Smooth muscle cell (in vitro differentiated cells): ENCODE measurements around the gene PDE1C. TPM values are rescaled to one million over a fixed set of nuclear protein-coding genes. Genes with fewer than 3 reads are reported as not detected.

Source experiments
- DNase-seq: peaks from one replicate; lab custom pipeline; 2025; ENCODE audit not compliant: unreplicated experiment; lab: John Stamatoyannopoulos, UW
- H2AFZ ChIP-seq: fragments of 200-600 bp; sonication (generic); 2 replicates; pipeline ENCODE4 v1.6.0; 2016; ENCODE audit warnings: antibody characterized with exemption, low read depth, mild to moderate bottlenecking
- H3F3A ChIP-seq: fragments of 200-600 bp; sonication (generic); 2 replicates; pipeline ENCODE4 v1.6.0; 2017; ENCODE audit warnings: antibody characterized with exemption, low read depth
- H3K27ac ChIP-seq: fragments of 200-600 bp; sonication (generic); 2 replicates; pipeline ENCODE4 v1.5.1; 2016; ENCODE audit warnings: low read depth, mild to moderate bottlenecking
- H3K27me3 ChIP-seq: fragments of 200-600 bp; sonication (generic); 2 replicates; pipeline ENCODE4 v1.6.1; 2016; ENCODE audit warnings: low read depth, mild to moderate bottlenecking
- H3K36me3 ChIP-seq: fragments of 200-600 bp; sonication (generic); 2 replicates; pipeline ENCODE4 v1.5.1; 2016; ENCODE audit warnings: low read depth
- H3K4me1 ChIP-seq: fragments of 200-600 bp; sonication (generic); 2 replicates; pipeline ENCODE4 v1.5.1; 2016; ENCODE audit warnings: low read depth
- H3K4me2 ChIP-seq: fragments of 200-600 bp; sonication (generic); 2 replicates; pipeline ENCODE4 v1.6.0; 2016; ENCODE audit warnings: mild to moderate bottlenecking
- H3K4me3 ChIP-seq: fragments of 200-600 bp; sonication (generic); 2 replicates; pipeline ENCODE4 v1.5.1; 2016; ENCODE audit warnings: mild to moderate bottlenecking
- H3K79me2 ChIP-seq: fragments of 200-600 bp; sonication (generic); 2 replicates; pipeline ENCODE4 v1.6.0; 2016; ENCODE audit warnings: low read depth, mild to moderate bottlenecking
- H3K9ac ChIP-seq: fragments of 200-600 bp; sonication (generic); 2 replicates; pipeline ENCODE4 v1.6.0; 2016; ENCODE audit warnings: low read depth
- H3K9me3 ChIP-seq: fragments of 200-600 bp; sonication (generic); replicated peaks from 2 replicates; pipeline ENCODE4 v1.5.1; 2016; ENCODE audit warnings: low read depth
- H4K20me1 ChIP-seq: fragments of 200-600 bp; sonication (generic); 2 replicates; pipeline ENCODE4 v1.6.0; 2016; ENCODE audit warnings: low read depth
- CTCF ChIP-seq: fragments of 200-600 bp; sonication (generic); IDR thresholded peaks from 2 replicates; pipeline ENCODE4 v1.5.1; 2017; ENCODE audit warnings: borderline replicate concordance, mild to moderate bottlenecking, antibody characterized with exemption; ENCODE audit not compliant: insufficient read depth, poor library complexity, severe bottlenecking
- WGBS: methylation state at CpG from one replicate; pipeline ENCODE4 v1.1.7; 2016; ENCODE audit warnings: low lambda C conversion rate; 5-methylcytosine and 5-hydroxymethylcytosine counted together
- polyA plus RNA-seq: library from polyadenylated mRNA; unstranded; fragments of >200 nt; fragmentation: Nextera tagmentation; extraction: Ambion mirVana; gene quantifications from 2 replicates; pipeline ENCODE4 v1.2.1, GENCODE V29; 2016
- total RNA-seq: library from RNA; depleted of rRNA; stranded (reverse); fragments of >200 nt; gene quantifications from 2 replicates; pipeline ENCODE4 v1.2.3, GENCODE V29; 2014

The PDE1C gene
- total and polyA plus RNA-seq, 2 experiments from 2014 or later: 1.2 to 6.9 TPM

- no peaks in the 10 kb centered on the region for H3K27me3 ChIP-seq
- H3K79me2 ChIP-seq: no peaks in the 10 kb centered on the region
- no peak overlapping the region for H3K27ac ChIP-seq
- H3F3A ChIP-seq: no peaks in the 10 kb centered on the region
- H2AFZ ChIP-seq: no peak overlapping the region
- no peak overlapping the region for H3K4me2 ChIP-seq
- no peaks in the 10 kb centered on the region for H4K20me1 ChIP-seq
- TF ChIP-seq CTCF: no peak
- no peaks in the 10 kb centered on the region for H3K4me1 ChIP-seq
- no peaks in the 10 kb centered on the region for H3K9me3 ChIP-seq
- WGBS: 88% methylated on average over 3 of the region's 3 CpGs
- DNase-seq: no peak
- no peaks in the 10 kb centered on the region for H3K36me3 ChIP-seq
- H3K4me3 ChIP-seq: no peak overlapping the region
- no peak overlapping the region for H3K9ac ChIP-seq
These were observed 196.2 kb downstream of the PDE1C start for GRCh38 chr7:31873816-31874597.

DNA sequence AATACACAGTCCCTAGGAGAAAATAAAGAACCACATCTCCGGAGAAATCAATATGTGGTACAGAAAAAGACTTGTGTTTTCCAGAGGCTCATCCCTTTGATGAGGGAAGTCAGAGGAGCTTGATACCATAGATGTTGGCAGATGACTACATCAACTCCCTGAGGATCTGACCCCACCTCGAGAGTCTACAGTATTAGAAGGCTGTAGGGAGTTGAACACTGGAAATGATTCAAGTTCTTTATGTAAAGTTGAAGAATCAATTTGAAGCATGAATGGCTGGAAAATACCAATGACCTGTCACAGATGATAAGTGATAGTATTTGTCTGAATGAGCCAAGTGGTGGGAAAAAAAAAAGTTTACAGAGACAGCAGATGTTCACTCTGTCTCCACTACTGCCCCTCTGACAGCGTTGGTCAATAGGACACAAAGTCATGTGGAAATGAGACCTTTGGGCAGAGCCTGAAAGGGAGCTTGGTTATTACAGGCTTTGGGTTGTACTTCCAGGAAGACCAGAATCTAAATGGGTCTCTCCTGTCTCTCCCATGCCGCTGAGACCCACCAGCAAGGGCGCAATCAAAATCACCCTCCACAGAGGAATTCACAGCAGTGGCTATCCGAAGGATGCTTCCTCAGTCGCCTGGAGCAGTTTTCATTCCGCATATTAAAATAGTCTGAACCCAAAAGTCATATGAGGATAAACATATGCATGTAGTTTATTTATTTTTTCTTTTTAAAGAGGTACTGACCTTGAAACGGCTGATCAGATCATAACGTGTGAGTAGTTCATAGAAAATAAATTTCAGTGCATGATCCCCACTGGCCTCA, 197.4 kb downstream of the PDE1C start:
- Histone ChIP-seq H3K79me2 (no peaks in the 10 kb centered on the region), H3K27ac (no peak overlapping the region), H4K20me1 (no peaks in the 10 kb centered on the region), H3K9me3 (no peaks in the 10 kb centered on the region), H3K36me3 (no peaks in the 10 kb centered on the region), H3K27me3 (no peaks in the 10 kb centered on the region), H3F3A (no peaks in the 10 kb centered on the region), H3K4me1 (no peaks in the 10 kb centered on the region), H3K4me2 (no peak overlapping the region), H3K4me3 (no peak overlapping the region), H2AFZ (no peak overlapping the region), H3K9ac (no peak overlapping the region)
- DNase-seq: no peak
- TF ChIP-seq CTCF: no peak
- WGBS: 93% methylated on average over 10 of the region's 10 CpGs

DNA sequence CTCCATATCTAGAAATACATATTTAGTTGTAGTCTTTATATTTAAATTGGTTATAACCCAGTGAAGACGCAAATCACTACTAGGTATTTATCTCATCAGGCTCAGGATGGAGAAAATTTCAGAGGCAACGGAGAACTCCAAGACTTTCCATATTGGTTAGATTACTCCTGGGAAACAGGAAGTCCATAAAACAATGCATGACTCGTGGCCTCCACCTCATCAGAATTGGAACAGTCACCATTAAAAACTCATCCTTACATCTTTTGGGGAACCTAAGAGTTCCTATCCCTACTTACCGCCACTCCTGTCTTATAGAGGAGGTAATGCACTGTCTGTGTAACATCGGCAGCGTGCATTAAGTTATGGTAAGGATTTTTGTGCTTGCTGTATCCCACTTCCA, 205.6 kb downstream of the PDE1C start:
- Histone ChIP-seq H3K4me3 (no peak overlapping the region), H3K27me3 (no peaks in the 10 kb centered on the region), H3K9me3 (no peaks in the 10 kb centered on the region), H3K4me1 (no peaks in the 10 kb centered on the region), H3K27ac (no peak overlapping the region), H3K9ac (no peak overlapping the region), H3K79me2 (no peaks in the 10 kb centered on the region), H3F3A (no peaks in the 10 kb centered on the region), H3K4me2 (no peak overlapping the region), H4K20me1 (no peaks in the 10 kb centered on the region), H3K36me3 (no peaks in the 10 kb centered on the region), H2AFZ (no peak overlapping the region)
- DNase-seq: no peak
- 90% methylated on average over 6 of the region's 6 CpGs for WGBS
- TF ChIP-seq CTCF: no peak
